OCI-LY1 (cell line): ENCODE data around the gene TRPM3.

Source experiments
- H2AFZ ChIP-seq: fragments of 200-600 bp; sonication (generic), shearing (Covaris generic); 2 replicates; pipeline ENCODE4 v1.6.0; 2014; ENCODE audit warnings: antibody characterized with exemption, mild to moderate bottlenecking, low read length
- H3F3A ChIP-seq: fragments of 200-600 bp; sonication (generic), shearing (Covaris generic); 2 replicates; pipeline ENCODE4 v1.6.0; 2014; ENCODE audit warnings: mild to moderate bottlenecking, antibody characterized with exemption, low read length, moderate library complexity; ENCODE audit not compliant: insufficient read depth
- H3K27ac ChIP-seq: fragments of 200-600 bp; sonication (generic); 2 replicates; pipeline ENCODE4 v1.5.1; 2014; ENCODE audit warnings: low read length, mixed run types, mild to moderate bottlenecking, low read depth; ENCODE audit not compliant: poor library complexity, severe bottlenecking
- H3K27me3 ChIP-seq: fragments of 200-600 bp; sonication (generic); 2 replicates; pipeline ENCODE4 v1.6.0; 2014; ENCODE audit warnings: antibody characterized with exemption, mild to moderate bottlenecking, low read length, moderate library complexity; ENCODE audit not compliant: insufficient read depth
- H3K36me3 ChIP-seq: fragments of 200-600 bp; sonication (generic); 2 replicates; pipeline ENCODE4 v1.6.1; 2014; ENCODE audit warnings: mild to moderate bottlenecking, antibody characterized with exemption, low read length, moderate library complexity, mixed read lengths; ENCODE audit not compliant: insufficient read depth
- H3K4me1 ChIP-seq: fragments of 200-600 bp; sonication (generic); 2 replicates; pipeline ENCODE4 v1.5.1; 2014; ENCODE audit warnings: mild to moderate bottlenecking, low read length, moderate library complexity; ENCODE audit not compliant: insufficient read depth, severe bottlenecking
- H3K4me2 ChIP-seq: fragments of 200-600 bp; sonication (generic), shearing (Covaris generic); 2 replicates; pipeline ENCODE4 v1.6.1; 2014; ENCODE audit warnings: low read length
- H3K4me3 ChIP-seq: fragments of 200-600 bp; sonication (generic); 2 replicates; pipeline ENCODE4 v1.5.1; 2014; ENCODE audit warnings: low read length, low read depth, mild to moderate bottlenecking, mixed read lengths; ENCODE audit not compliant: poor library complexity, severe bottlenecking
- H3K79me2 ChIP-seq: fragments of 200-600 bp; shearing (Covaris generic); 2 replicates; pipeline ENCODE4 v1.6.1; 2016; ENCODE audit warnings: mixed run types, low read length, mixed read lengths; ENCODE audit not compliant: insufficient read depth
- H3K9ac ChIP-seq: fragments of 200-600 bp; sonication (generic), shearing (Covaris generic); 2 replicates; pipeline ENCODE4 v1.6.1; 2014; ENCODE audit warnings: mild to moderate bottlenecking, low read length, mixed read lengths
- H3K9me2 ChIP-seq: fragments of 200-600 bp; sonication (generic), shearing (Covaris generic); 2 replicates; pipeline ENCODE4 v1.6.1; 2014; ENCODE audit warnings: low read depth, mild to moderate bottlenecking, low read length, mixed read lengths
- H3K9me3 ChIP-seq: fragments of 200-600 bp; shearing (Covaris generic); 2 replicates; pipeline ENCODE4 v1.6.1; 2014; ENCODE audit warnings: low read length, mixed read lengths
- H4K20me1 ChIP-seq: fragments of 200-600 bp; sonication (generic), shearing (Covaris generic); 2 replicates; pipeline ENCODE4 v1.6.0; 2016; ENCODE audit warnings: mild to moderate bottlenecking, low read length; ENCODE audit not compliant: insufficient read depth
- CTCF ChIP-seq: fragments of 200-600 bp; sonication (generic), shearing (Covaris generic); IDR thresholded peaks from 2 replicates; pipeline ENCODE4 v1.5.1; 2017; ENCODE audit warnings: mild to moderate bottlenecking, antibody characterized with exemption, low read length, moderate library complexity, mixed read lengths
- EZH2 ChIP-seq: fragments of 200-600 bp; sonication (generic), shearing (Covaris generic); IDR thresholded peaks from 2 replicates; pipeline ENCODE4 v1.8.0; 2017; ENCODE audit warnings: borderline replicate concordance, mixed run types, mild to moderate bottlenecking, antibody characterized with exemption, low read length, moderate library complexity, mixed read lengths

TRPM3 gene

GRCh38 chr9:70950270-70950669 is 171.2 kb downstream of the TRPM3 start:
- no peaks in the 10 kb centered on the region for H3K79me2 ChIP-seq
- no peaks in the 10 kb centered on the region for H3K4me1 ChIP-seq
- H3K27ac ChIP-seq: no peak overlapping the region
- H3K27me3 ChIP-seq: no peaks in the 10 kb centered on the region
- H2AFZ ChIP-seq: no peak overlapping the region
- no peaks in the 10 kb centered on the region for H3K9me3 ChIP-seq
- no peaks in the 10 kb centered on the region for H4K20me1 ChIP-seq
- TF ChIP-seq CTCF (no peak), EZH2 (no peak)
- H3F3A ChIP-seq: no peaks in the 10 kb centered on the region
- H3K36me3 ChIP-seq: no peaks in the 10 kb centered on the region
- no peak overlapping the region for H3K9ac ChIP-seq
- H3K4me3 ChIP-seq: no peak overlapping the region
- no peaks in the 10 kb centered on the region for H3K9me2 ChIP-seq
- H3K4me2 ChIP-seq: no peak overlapping the region

- Histone ChIP-seq H4K20me1 (no peaks in the 10 kb centered on the region), H3K9me2 (no peaks in the 10 kb centered on the region), H3K79me2 (no peaks in the 10 kb centered on the region), H3K36me3 (no peaks in the 10 kb centered on the region), H3K9ac (no peak overlapping the region), H3F3A (no peaks in the 10 kb centered on the region), H3K27me3 (no peaks in the 10 kb centered on the region), H3K4me1 (no peaks in the 10 kb centered on the region), H3K27ac (no peak overlapping the region), H3K9me3 (no peaks in the 10 kb centered on the region), H3K4me3 (no peak overlapping the region), H2AFZ (no peak overlapping the region), H3K4me2 (no peak overlapping the region)
- no peak for TF ChIP-seq CTCF
- TF ChIP-seq EZH2: no peak
Observed at GRCh38 chr9:70949239-70949638, 172.2 kb downstream of the TRPM3 start.

GRCh38 chr9:70948744-70949143 is 172.7 kb downstream of the TRPM3 start:
- H2AFZ ChIP-seq: no peak overlapping the region
- no peaks in the 10 kb centered on the region for H3K79me2 ChIP-seq
- H3K9me3 ChIP-seq: no peaks in the 10 kb centered on the region

More at GRCh38 chr9:70948744-70949143, 172.7 kb downstream of the TRPM3 start:
- H3F3A ChIP-seq: no peaks in the 10 kb centered on the region
- TF ChIP-seq EZH2 (no peak), CTCF (no peak)
- no peaks in the 10 kb centered on the region for H3K27me3 ChIP-seq
- H4K20me1 ChIP-seq: no peaks in the 10 kb centered on the region
- no peaks in the 10 kb centered on the region for H3K36me3 ChIP-seq
- no peak overlapping the region for H3K4me2 ChIP-seq
- no peak overlapping the region for H3K9ac ChIP-seq
- H3K4me3 ChIP-seq: no peak overlapping the region
- H3K9me2 ChIP-seq: no peaks in the 10 kb centered on the region
- H3K4me1 ChIP-seq: no peaks in the 10 kb centered on the region
- no peak overlapping the region for H3K27ac ChIP-seq
